ENCODE results near the gene ELOVL5. TPM values are rescaled to one million over a fixed set of nuclear protein-coding genes. Genes with fewer than 3 reads are reported as not detected.
A peak's percentile ranks its signal among the peaks of the same experiment; 100 is the strongest.

The ELOVL5 gene
- 45.5 TPM for total RNA-seq (2013)
- polyA plus RNA-seq = 10 to 100 TPM; 44.7 to 97.1 (median 69.5) TPM
- polyA minus RNA-seq = 25.8 and 36.1 TPM in 2 replicates
- 66.4 to 168 (median 133) reads per million in 11 experiments for total RNA-seq

GRCh38 chr6:53348371-53349208, at the start of gene ELOVL5:
ELOVL5 (minus strand) TSS chr6:53348950; CDS start chr6:53295699, 53,251 bp downstream.
- peaks cover 14 to 16% of the 10 kb centered on the region in 2 donors for H3K36me3 Mint-ChIP-seq
- H3K4me1 Mint-ChIP-seq = peaks cover 43% of the 10 kb centered on the region
- no peaks in the 10 kb centered on the region for H3K9me3 ChIP-seq (replicated peaks in 1 of 2; ENCODE audit: control insufficient read depth in 1 of 2, insufficient read depth in 1 of 2, low read length in 2 of 2)
- intact Hi-C loops (cut with micrococcal nuclease) = loop anchor here in 1 of 2 donors (5.0 to 10.0 kb wide), 5 partner anchors 89 to 306 kb away; no protein-coding TSS in a partner anchor
- peak within 1 kb of the TSS; percentile 96 for H3K9ac ChIP-seq (ENCODE audit: insufficient read depth, low read length, poor library complexity, severe bottlenecking)
- peak within 1 kb of the TSS; percentile 93 to 97 for H3K4me3 Mint-ChIP-seq
- WGBS (ENCODE audit: insufficient coverage) = under 1% methylated on average over 99 of the region's 101 CpGs
- H3K27me3 ChIP-seq (ENCODE audit: control insufficient read depth in 2 of 2, insufficient read depth in 2 of 2, low read length in 2 of 2) = no peaks in the 10 kb centered on the region
- peak within 1 kb of the TSS; percentile 86 for H2AFZ ChIP-seq (ENCODE audit: insufficient read depth, low read depth, low read length, poor library complexity, severe bottlenecking)
- peak within 1 kb of the TSS; percentile 93 to 97 (median 94) for H3K27ac Mint-ChIP-seq
- H3K79me2 ChIP-seq (ENCODE audit: insufficient read depth, low read length) = peaks cover 60% of the 10 kb centered on the region
- DNase-seq = peak; percentile 98 to 100 (median 99)
- H4K20me1 ChIP-seq (ENCODE audit: insufficient read depth, low read length) = peaks cover 48% of the 10 kb centered on the region
- no peak for TF ChIP-seq CTCF (IDR thresholded peaks at IDR 0.05)
- H3K27ac ChIP-seq (ENCODE audit: low read depth in 1 of 2, low read length in 2 of 2) = peak within 1 kb of the TSS; percentile 82 to 91
- peak within 1 kb of the TSS; percentile 88 to 93 (median 89) for H3K4me3 ChIP-seq (replicated peaks in 1 of 3; ENCODE audit: low read depth in 2 of 3, low read length in 3 of 3)
- peaks cover 2 to 5% of the 10 kb centered on the region in 2 donors for H3K36me3 ChIP-seq (replicated peaks in 1 of 2; ENCODE audit: control insufficient read depth in 1 of 2, insufficient read depth in 2 of 2, low read length in 2 of 2)
- peaks cover 15 to 32% of the 10 kb centered on the region in 2 donors for H3K4me1 ChIP-seq (ENCODE audit: control insufficient read depth in 1 of 2, insufficient read depth in 2 of 2, low read length in 2 of 2)
- no peaks in the 10 kb centered on the region for H3K9me3 Mint-ChIP-seq
- peaks cover 3 to 7% (median 5%) of the 10 kb centered on the region in 3 donors for H3K27me3 Mint-ChIP-seq (ENCODE audit: low read depth in 3 of 3)
- H3K4me2 ChIP-seq (replicated peaks; ENCODE audit: extremely low read depth, low read length, poor library complexity, severe bottlenecking) = peak within 1 kb of the TSS; percentile 81

- Histone ChIP-seq H3K9me3 (replicated peaks in 1 of 2; ENCODE audit: control insufficient read depth in 1 of 2, insufficient read depth in 1 of 2, low read length in 2 of 2) (no peaks in the 10 kb centered on the region), H3K27ac (ENCODE audit: low read depth in 1 of 2, low read length in 2 of 2) (no peak overlapping the region), H2AFZ (ENCODE audit: insufficient read depth, low read depth, low read length, poor library complexity, severe bottlenecking) (no peak overlapping the region), H3K4me1 (ENCODE audit: control insufficient read depth in 1 of 2, insufficient read depth in 2 of 2, low read length in 2 of 2) (no peaks in the 10 kb centered on the region), H3K4me3 (replicated peaks in 1 of 3; ENCODE audit: low read depth in 2 of 3, low read length in 3 of 3) (no peak overlapping the region), H3K36me3 (replicated peaks in 1 of 2; ENCODE audit: control insufficient read depth in 1 of 2, insufficient read depth in 2 of 2, low read length in 2 of 2) (no peaks in the 10 kb centered on the region), H3K4me2 (replicated peaks; ENCODE audit: extremely low read depth, low read length, poor library complexity, severe bottlenecking) (no peak overlapping the region), H3K79me2 (ENCODE audit: insufficient read depth, low read length) (no peaks in the 10 kb centered on the region), H3K27me3 (ENCODE audit: control insufficient read depth in 2 of 2, insufficient read depth in 2 of 2, low read length in 2 of 2) (no peaks in the 10 kb centered on the region), H3K9ac (ENCODE audit: insufficient read depth, low read length, poor library complexity, severe bottlenecking) (no peak overlapping the region), H4K20me1 (ENCODE audit: insufficient read depth, low read length) (no peaks in the 10 kb centered on the region)
- Mint-ChIP-seq H3K9me3 (peaks cover 0 to 3% (median 0%) of the 10 kb centered on the region in 7 donors), H3K27ac (no peak overlapping the region), H3K4me1 (no peaks in the 10 kb centered on the region), H3K36me3 (no peaks in the 10 kb centered on the region), H3K4me3 (no peak overlapping the region), H3K27me3 (ENCODE audit: low read depth in 3 of 3) (peaks cover 0 to 5% (median 3%) of the 10 kb centered on the region in 3 donors)
- no peak for DNase-seq
- no peak for TF ChIP-seq CTCF (IDR thresholded peaks at IDR 0.05)
- no CpG with 5 or more reads among the region's 3 CpGs for WGBS (ENCODE audit: insufficient coverage)
- intact Hi-C loops (cut with micrococcal nuclease) = no loop called here
Measured at GRCh38 chr6:53397283-53397682, 48.5 kb upstream of the ELOVL5 start.

Data from CD14-positive monocyte (primary cell).